PC-9 (cell line): Measurements from ENCODE around the gene POLR2A. TPM values are rescaled to one million over a fixed set of nuclear protein-coding genes. Genes with fewer than 3 reads are reported as not detected.

Experiments
- BruUV-seq: library from RNA; stranded (reverse); fragments of 400-500 nt; replicated peaks from 2 replicates; lab custom pipeline; 2021; lab: Mats Ljungman, UMichigan
- CTCF ChIA-PET: fragments of 300-600 bp; sonication (Branson Sonifier 250); formaldehyde crosslinking; loops from one replicate; lab custom pipeline; 2022; ENCODE audit warnings: antibody characterized with exemption; lab: Charles Lee
- POLR2A ChIA-PET: fragments of 300-600 bp; sonication (Branson Sonifier 250); formaldehyde crosslinking; loops from one replicate; lab custom pipeline; 2022; ENCODE audit warnings: antibody characterized with exemption; ENCODE audit not compliant: unreplicated experiment; lab: Charles Lee
- DNase-seq, 2 experiments: peaks; one replicate each; pipeline versions ENCODE4 v3.0.0 to v3.0.0-alpha.2; 2015 to 2022; ENCODE audit warnings: mixed read lengths in 1 of 2
- H2AFZ ChIP-seq: fragments of 200-600 bp; sonication (generic); 2 replicates; pipeline ENCODE4 v1.8.1; 2017; ENCODE audit warnings: antibody characterized with exemption
- H3F3A ChIP-seq: fragments of 200-600 bp; sonication (generic); 2 replicates; pipeline ENCODE4 v1.8.1; 2017; ENCODE audit warnings: antibody characterized with exemption, mild to moderate bottlenecking, low read depth; ENCODE audit not compliant: insufficient read depth
- H3K27ac ChIP-seq: fragments of 200-600 bp; sonication (generic); 2 replicates; pipeline ENCODE4 v1.6.1; 2016; ENCODE audit warnings: mixed run types
- H3K27me3 ChIP-seq: fragments of 200-600 bp; sonication (generic); 2 replicates; pipeline ENCODE4 v1.6.1; 2016; ENCODE audit warnings: low read depth, mixed run types; ENCODE audit not compliant: insufficient read depth
- H3K36me3 ChIP-seq: fragments of 200-600 bp; sonication (generic); 2 replicates; pipeline ENCODE4 v1.6.1; 2016; ENCODE audit warnings: low read depth, mixed run types
- H3K4me1 ChIP-seq: fragments of 200-600 bp; sonication (generic); replicated peaks from 2 replicates; pipeline ENCODE4 v1.6.1; 2016; ENCODE audit warnings: mixed run types; ENCODE audit not compliant: insufficient read depth
- H3K4me2 ChIP-seq: fragments of 200-600 bp; sonication (generic); 2 replicates; pipeline ENCODE4 v1.6.1; 2017; ENCODE audit warnings: mixed run types
- H3K4me3 ChIP-seq: fragments of 200-600 bp; sonication (generic); 2 replicates; pipeline ENCODE4 v1.6.1; 2016; ENCODE audit warnings: mixed run types
- H3K79me2 ChIP-seq: fragments of 200-600 bp; sonication (generic); 2 replicates; pipeline ENCODE4 v1.6.1; 2017; ENCODE audit warnings: low read depth, mixed run types
- H3K9me2 ChIP-seq: fragments of 200-600 bp; sonication (generic); 2 replicates; pipeline ENCODE4 v1.8.1; 2017; ENCODE audit warnings: mild to moderate bottlenecking; ENCODE audit not compliant: insufficient read depth
- H3K9me3 ChIP-seq: fragments of 200-600 bp; sonication (generic); 2 replicates; pipeline ENCODE4 v1.8.1; 2016; ENCODE audit warnings: low read depth; ENCODE audit not compliant: insufficient read depth
- H4K20me1 ChIP-seq: fragments of 200-600 bp; sonication (generic); 2 replicates; pipeline ENCODE4 v1.8.1; 2017; ENCODE audit not compliant: insufficient read depth
- EZH2 ChIP-seq: fragments of 200-600 bp; sonication (generic); IDR thresholded peaks from 2 replicates; pipeline ENCODE4 v1.8.0; 2017; ENCODE audit warnings: antibody characterized with exemption, low read depth
- intact Hi-C: fragments of 100-400 bp; cut with micrococcal nuclease; formaldehyde crosslinking; loops from one replicate; pipeline ENCODE4 v1.10.0; 2022; ENCODE audit not compliant: unreplicated experiment
- total RNA-seq: library from RNA; stranded (reverse); gene quantifications from 2 replicates; pipeline ENCODE4 v1.2.3, GENCODE V29; 2021
- TF ChIP-seq, protein P1 (sequence below): fragments of 200-600 bp; sonication (generic); conservative IDR thresholded peaks from 2 replicates; pipeline ENCODE4 v1.6.1; 2017; ENCODE audit warnings: mixed run types, antibody characterized with exemption, mild to moderate bottlenecking, moderate library complexity

POLR2A gene
- total RNA-seq, 1 experiment from 2014 or later: 149 TPM

DNA sequence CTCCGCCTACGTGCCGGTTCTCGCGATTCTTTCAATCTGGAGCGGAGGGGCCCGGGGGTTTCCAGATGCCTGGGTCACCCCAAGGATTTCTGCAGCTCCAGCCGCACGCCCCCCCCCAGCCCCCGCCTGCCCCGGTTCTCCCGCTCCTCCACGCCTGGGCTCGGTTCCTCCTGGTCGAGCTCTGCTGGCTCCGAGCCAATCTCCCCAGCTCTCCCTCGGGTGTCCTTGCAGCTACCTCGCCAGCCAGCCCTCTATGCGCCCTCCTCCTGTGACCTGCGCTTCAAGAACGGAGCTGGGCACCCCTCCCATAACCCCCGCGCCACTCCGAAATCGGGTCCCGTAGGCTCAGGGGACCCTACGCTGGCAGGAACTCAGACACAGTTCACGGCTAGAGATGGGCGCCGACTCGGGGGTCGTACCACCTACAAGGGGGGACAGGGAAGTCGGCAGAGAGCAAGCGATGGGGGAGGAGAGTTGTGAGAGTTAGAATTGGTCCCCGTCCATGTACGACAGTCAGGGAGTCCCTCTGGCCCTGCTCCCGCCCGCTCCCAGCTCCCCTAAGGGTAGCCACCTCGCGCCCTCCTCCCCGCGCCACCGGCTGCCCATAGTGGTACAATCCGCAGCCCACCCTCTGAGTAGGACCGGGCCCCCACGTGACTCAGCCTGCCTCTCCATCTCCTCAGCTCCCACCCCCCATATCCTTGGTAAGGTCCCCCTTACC is 43.9 kb upstream of the POLR2A start:
- TF ChIP-seq EZH2: no peak
- TF ChIP-seq, protein P1, sequence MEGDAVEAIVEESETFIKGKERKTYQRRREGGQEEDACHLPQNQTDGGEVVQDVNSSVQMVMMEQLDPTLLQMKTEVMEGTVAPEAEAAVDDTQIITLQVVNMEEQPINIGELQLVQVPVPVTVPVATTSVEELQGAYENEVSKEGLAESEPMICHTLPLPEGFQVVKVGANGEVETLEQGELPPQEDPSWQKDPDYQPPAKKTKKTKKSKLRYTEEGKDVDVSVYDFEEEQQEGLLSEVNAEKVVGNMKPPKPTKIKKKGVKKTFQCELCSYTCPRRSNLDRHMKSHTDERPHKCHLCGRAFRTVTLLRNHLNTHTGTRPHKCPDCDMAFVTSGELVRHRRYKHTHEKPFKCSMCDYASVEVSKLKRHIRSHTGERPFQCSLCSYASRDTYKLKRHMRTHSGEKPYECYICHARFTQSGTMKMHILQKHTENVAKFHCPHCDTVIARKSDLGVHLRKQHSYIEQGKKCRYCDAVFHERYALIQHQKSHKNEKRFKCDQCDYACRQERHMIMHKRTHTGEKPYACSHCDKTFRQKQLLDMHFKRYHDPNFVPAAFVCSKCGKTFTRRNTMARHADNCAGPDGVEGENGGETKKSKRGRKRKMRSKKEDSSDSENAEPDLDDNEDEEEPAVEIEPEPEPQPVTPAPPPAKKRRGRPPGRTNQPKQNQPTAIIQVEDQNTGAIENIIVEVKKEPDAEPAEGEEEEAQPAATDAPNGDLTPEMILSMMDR: no peak
- ChIA-PET CTCF (interaction anchor here (0.5 to 1.1 kb wide), 2 partner anchors 13 to 660 kb away, joined by 3 read pairs; no protein-coding TSS in a partner anchor), POLR2A (interaction anchor here (0.7 to 1.1 kb wide), 3 partner anchors 19 to 247 kb away, joined by 15 to 26 read pairs (median 21); partner anchors contain the start of gene ZBTB4)
- intact Hi-C loops: no loop called here
- no peaks in the 10 kb centered on the region for H3K9me3 ChIP-seq
- H2AFZ ChIP-seq: peak overlapping the region; percentile 78
- peak overlapping the region; percentile 71 for H3K4me3 ChIP-seq
- BruUV-seq: no TSS peak
- peaks cover 8% of the 10 kb centered on the region; the same call in 1 of the 2 replicates for H3K79me2 ChIP-seq
- no peaks in the 10 kb centered on the region for H3K36me3 ChIP-seq
- H3K27me3 ChIP-seq: no peaks in the 10 kb centered on the region
- peak in 1 of 2 experiments; percentile 51 for DNase-seq
- no peaks in the 10 kb centered on the region for H3K9me2 ChIP-seq
- H3K27ac ChIP-seq: no peak overlapping the region
- peak overlapping the region; percentile 90 for H3K4me2 ChIP-seq
- H4K20me1 ChIP-seq: no peaks in the 10 kb centered on the region
- peaks cover 13% of the 10 kb centered on the region; the same call in 1 of the 2 replicates for H3F3A ChIP-seq
- peaks cover 19% of the 10 kb centered on the region for H3K4me1 ChIP-seq

DNA sequence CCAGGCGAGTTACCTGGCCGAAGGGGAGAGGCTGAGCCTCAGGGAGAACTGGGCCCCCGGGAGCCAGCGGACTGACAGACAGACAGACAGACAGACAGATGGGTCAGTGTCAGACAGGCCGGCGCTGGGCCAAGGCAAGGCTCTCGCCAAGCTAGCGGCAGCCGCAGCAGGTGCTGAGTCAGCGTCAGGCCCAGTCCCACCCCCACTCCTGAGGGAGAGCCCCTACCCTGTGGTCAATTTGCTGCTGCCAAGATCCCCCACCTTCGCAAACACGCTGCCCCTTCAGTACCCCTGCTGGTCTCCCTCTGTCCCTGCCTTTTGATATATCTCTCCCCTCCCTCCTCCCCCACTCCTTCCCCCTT is 43.4 kb upstream of the POLR2A start:
- no peak for DNase-seq
- H3F3A ChIP-seq: peaks cover 9% of the 10 kb centered on the region; the same call in 1 of the 2 replicates
- no TSS peak for BruUV-seq
- no peak overlapping the region for H3K27ac ChIP-seq
- no peaks in the 10 kb centered on the region for H3K9me2 ChIP-seq
- H3K4me2 ChIP-seq: peak overlapping the region; percentile 90; the same call in 1 of the 2 replicates
- intact Hi-C loops: no loop called here
- H3K9me3 ChIP-seq: no peaks in the 10 kb centered on the region
- ChIA-PET CTCF (interaction anchor here (0.5 to 1.1 kb wide), 6 partner anchors 10 to 660 kb away, joined by 3 to 10 read pairs (median 3); no protein-coding TSS in a partner anchor), POLR2A (interaction anchor here (1.1 kb wide), 1 partner anchor 39 kb away, joined by 26 read pairs; the partner anchor contains the start of gene ZBTB4)
- H3K4me1 ChIP-seq: peaks cover 19% of the 10 kb centered on the region
- no peak overlapping the region for H3K4me3 ChIP-seq
- H3K36me3 ChIP-seq: no peaks in the 10 kb centered on the region
- TF ChIP-seq EZH2: no peak
- TF ChIP-seq, protein P1: no peak
- no peaks in the 10 kb centered on the region for H3K27me3 ChIP-seq
- peaks cover 8% of the 10 kb centered on the region; the same call in 1 of the 2 replicates for H3K79me2 ChIP-seq
- no peak overlapping the region for H2AFZ ChIP-seq
- H4K20me1 ChIP-seq: no peaks in the 10 kb centered on the region

DNA sequence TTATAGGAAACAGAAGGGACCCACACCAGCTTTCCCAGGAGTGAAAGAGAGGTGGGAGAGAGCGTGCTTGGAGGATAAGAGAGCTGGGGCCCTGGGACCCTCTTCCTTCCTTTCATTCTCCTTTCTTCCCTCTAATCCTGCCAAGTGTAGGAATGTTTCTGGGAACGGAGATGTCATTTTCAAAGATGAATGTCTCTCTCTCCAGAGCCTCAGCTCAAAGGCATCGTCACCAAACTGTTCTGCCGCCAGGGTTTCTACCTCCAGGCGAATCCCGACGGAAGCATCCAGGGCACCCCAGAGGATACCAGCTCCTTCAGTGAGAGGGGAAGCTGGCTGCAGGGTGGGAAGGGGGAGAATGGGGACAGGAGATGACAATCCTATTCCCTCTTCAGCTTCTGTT is 42.9 kb upstream of the POLR2A start:
- H2AFZ ChIP-seq: no peak overlapping the region
- H3K9me3 ChIP-seq: no peaks in the 10 kb centered on the region
- no TSS peak for BruUV-seq
- no peak overlapping the region for H3K4me2 ChIP-seq
- no peak overlapping the region for H3K27ac ChIP-seq
- H3K79me2 ChIP-seq: peaks cover 6% of the 10 kb centered on the region; the same call in 1 of the 2 replicates
- ChIA-PET CTCF (interaction anchor here (0.5 to 1.1 kb wide), 7 partner anchors 10 to 659 kb away, joined by 3 to 10 read pairs (median 3); no protein-coding TSS in a partner anchor), POLR2A (interaction anchor here (1.1 kb wide), 1 partner anchor 38 kb away, joined by 26 read pairs; the partner anchor contains the start of gene ZBTB4)
- no peaks in the 10 kb centered on the region for H4K20me1 ChIP-seq
- peaks cover 4% of the 10 kb centered on the region; the same call in 1 of the 2 replicates for H3F3A ChIP-seq
- no peak overlapping the region for H3K4me3 ChIP-seq
- H3K9me2 ChIP-seq: no peaks in the 10 kb centered on the region
- H3K4me1 ChIP-seq: peaks cover 17% of the 10 kb centered on the region
- intact Hi-C loops: no loop called here
- H3K27me3 ChIP-seq: no peaks in the 10 kb centered on the region
- H3K36me3 ChIP-seq: no peaks in the 10 kb centered on the region
- TF ChIP-seq, protein P1: no peak
- TF ChIP-seq EZH2: no peak
- DNase-seq: no peak
